GM12872 (cell line): ENCODE measurements around the gene SETD7.

Experiments used
- TF ChIP-seq, protein P1 (sequence below): IDR thresholded peaks from 3 replicates; pipeline ENCODE4 v1.5.1; 2011; ENCODE audit warnings: low read depth, mild to moderate bottlenecking, low read length, moderate library complexity; ENCODE audit not compliant: insufficient read depth

Gene SETD7

GRCh38 chr4:139492429-139492828 lies 63.6 kb downstream of the SETD7 start:
- TF ChIP-seq, protein P1, sequence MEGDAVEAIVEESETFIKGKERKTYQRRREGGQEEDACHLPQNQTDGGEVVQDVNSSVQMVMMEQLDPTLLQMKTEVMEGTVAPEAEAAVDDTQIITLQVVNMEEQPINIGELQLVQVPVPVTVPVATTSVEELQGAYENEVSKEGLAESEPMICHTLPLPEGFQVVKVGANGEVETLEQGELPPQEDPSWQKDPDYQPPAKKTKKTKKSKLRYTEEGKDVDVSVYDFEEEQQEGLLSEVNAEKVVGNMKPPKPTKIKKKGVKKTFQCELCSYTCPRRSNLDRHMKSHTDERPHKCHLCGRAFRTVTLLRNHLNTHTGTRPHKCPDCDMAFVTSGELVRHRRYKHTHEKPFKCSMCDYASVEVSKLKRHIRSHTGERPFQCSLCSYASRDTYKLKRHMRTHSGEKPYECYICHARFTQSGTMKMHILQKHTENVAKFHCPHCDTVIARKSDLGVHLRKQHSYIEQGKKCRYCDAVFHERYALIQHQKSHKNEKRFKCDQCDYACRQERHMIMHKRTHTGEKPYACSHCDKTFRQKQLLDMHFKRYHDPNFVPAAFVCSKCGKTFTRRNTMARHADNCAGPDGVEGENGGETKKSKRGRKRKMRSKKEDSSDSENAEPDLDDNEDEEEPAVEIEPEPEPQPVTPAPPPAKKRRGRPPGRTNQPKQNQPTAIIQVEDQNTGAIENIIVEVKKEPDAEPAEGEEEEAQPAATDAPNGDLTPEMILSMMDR, result no peak

- TF ChIP-seq, protein P1, result no peak
Observed at GRCh38 chr4:139489638-139490037, 66.4 kb downstream of the SETD7 start.

DNA sequence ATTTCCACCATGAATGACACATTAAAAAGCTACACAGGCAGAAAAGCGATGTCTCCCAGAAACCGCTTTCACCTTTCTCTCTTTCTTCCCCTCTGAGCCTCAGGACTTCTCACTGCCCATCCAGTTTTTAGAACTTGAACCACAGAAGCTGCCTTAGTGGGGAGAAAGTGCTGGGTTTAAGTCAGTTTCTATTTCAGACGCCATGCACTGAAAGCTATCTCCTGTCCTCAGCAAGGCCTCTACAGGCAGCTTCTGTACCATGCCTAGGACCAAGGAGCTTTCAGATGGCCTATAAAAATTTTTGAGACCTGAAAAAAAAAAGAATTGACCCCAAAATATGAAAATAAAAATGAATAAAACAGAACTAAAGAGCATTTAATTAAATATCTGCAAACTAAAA lies 67.6 kb downstream of the SETD7 start:
- TF ChIP-seq, protein P1, result no peak

DNA sequence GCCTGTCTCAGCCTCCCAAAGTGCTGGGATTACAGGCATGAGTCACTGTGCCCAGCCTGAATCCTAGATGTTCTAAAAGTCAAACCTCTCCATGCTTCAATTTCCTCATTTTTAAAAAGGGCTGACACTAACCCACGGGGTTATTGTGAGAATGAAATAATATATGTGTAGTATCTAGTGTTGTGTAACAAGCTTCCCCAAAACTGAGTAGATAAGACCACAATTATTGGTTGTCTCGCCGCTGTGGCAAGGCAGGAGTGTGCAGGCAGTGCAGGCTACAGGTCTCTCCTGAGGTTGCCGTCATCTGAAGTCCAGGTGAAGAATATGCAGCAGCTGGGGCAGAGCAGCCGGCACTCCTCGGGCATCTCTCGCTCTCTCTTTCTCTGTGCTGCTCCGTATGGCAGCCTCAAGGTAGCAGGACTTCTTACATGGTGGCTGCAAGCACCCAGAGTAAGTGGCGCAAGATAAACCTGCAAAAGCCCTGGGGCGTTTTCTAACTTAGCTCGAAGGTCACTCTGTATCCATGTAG lies 71.2 kb downstream of the SETD7 start:
- TF ChIP-seq, protein P1, result no peak

GRCh38 chr4:139483000-139483399 lies 73.0 kb downstream of the SETD7 start:
- TF ChIP-seq, protein P1, result no peak

DNA sequence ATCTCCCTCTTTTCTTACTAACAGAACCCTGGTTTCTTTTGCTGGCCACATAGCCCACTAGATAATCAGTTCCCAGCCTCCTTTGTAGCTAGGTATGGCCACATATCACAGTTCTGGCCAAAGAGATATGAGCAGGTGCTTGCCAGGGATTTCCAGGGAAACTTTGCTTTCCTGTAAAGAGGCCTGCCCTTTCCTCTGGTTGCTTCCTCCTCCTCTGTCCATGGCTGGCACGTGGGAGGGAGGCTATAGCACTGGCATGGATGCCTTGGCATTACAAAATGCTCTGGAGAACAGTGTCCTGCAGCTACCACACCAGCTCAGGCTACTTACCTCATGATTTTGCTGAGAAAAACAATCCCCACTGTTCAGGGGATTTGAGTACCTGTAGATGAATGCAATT lies 74.6 kb downstream of the SETD7 start:
- TF ChIP-seq, protein P1, result no peak

DNA sequence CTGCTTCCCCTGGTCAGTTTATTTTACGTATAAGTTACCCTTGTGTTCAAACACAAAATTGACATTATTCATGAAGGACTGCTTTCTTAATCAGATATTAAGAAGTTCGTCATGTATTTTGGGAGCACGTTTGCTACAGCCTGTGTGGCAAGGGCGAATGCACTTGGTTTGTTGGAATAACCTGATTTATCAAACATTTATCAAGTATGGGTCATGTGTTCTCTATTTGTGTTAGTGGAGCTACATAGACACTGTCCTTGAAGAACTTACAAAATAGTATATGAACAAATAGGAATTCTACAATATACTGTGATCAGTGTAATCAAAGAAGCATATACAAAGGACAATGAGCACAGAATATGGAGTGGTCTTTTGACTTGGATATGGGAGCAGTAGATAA lies 79.7 kb downstream of the SETD7 start:
- TF ChIP-seq, protein P1, result no peak
